ENCODE results near the gene TFCP2.

DNA sequence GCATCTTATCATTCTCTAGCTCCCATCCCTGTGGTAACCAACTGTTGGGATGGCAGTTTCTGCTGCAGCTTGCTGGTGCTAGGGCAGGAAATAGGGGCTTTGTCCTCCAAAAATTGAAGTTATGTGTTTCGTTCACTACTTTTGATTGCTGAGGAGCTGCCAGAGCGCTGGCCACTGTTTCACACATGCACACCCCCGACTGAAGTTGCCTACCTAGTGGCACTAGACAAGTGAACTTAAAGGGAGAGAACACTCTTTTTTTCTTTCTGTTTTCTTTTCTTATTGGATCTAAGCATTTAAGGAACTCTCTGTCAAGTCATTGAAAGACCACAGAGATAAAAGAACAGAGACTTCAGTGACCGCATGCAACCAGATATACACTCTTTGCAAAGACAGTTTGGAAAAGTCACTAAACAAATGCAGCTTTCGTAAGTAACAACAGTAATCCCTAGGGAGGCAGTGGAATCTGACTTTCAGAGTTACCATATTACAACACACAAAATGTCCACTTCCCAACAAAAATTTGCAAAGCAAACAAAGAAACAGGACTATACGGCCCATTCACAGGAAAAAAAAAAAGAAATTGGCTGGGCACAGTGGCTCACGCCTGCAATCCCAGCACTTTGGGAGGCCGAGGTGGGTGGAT lies 12.0 kb downstream of the TFCP2 start:
- TF ChIP-seq POLR2AphosphoS5 (IDR thresholded peaks at IDR 0.05; ENCODE audit: low read depth, low read length) (no peak), TAF1 (IDR thresholded peaks at IDR 0.05; ENCODE audit: borderline replicate concordance, low read depth, low read length) (no peak), POLR2A (IDR thresholded peaks at IDR 0.05; ENCODE audit: low read depth, low read length) (no peak)
